ENCODE measurements around the gene SLC37A1. TPM values are rescaled to one million over a fixed set of nuclear protein-coding genes. Genes with fewer than 3 reads are reported as not detected.

The SLC37A1 gene
- total and polyA plus RNA-seq, 2 of the 13 experiments (the other 11 are each of a cell fraction or from before 2014, with no cell fraction given): 0.22 to 0.40 TPM

GRCh38 chr21:42629933-42630589 is 116.4 kb downstream of the SLC37A1 start (continued):
- TF ChIP-seq, protein P1, sequence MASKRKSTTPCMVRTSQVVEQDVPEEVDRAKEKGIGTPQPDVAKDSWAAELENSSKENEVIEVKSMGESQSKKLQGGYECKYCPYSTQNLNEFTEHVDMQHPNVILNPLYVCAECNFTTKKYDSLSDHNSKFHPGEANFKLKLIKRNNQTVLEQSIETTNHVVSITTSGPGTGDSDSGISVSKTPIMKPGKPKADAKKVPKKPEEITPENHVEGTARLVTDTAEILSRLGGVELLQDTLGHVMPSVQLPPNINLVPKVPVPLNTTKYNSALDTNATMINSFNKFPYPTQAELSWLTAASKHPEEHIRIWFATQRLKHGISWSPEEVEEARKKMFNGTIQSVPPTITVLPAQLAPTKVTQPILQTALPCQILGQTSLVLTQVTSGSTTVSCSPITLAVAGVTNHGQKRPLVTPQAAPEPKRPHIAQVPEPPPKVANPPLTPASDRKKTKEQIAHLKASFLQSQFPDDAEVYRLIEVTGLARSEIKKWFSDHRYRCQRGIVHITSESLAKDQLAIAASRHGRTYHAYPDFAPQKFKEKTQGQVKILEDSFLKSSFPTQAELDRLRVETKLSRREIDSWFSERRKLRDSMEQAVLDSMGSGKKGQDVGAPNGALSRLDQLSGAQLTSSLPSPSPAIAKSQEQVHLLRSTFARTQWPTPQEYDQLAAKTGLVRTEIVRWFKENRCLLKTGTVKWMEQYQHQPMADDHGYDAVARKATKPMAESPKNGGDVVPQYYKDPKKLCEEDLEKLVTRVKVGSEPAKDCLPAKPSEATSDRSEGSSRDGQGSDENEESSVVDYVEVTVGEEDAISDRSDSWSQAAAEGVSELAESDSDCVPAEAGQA (IDR thresholded peaks at IDR 0.05; ENCODE audit: low read depth): no peak
- TF ChIP-seq, protein P1 (CRISPR knock-in tag; IDR thresholded peaks at IDR 0.05; ENCODE audit: borderline replicate concordance): no peak
- TF ChIP-seq, protein P2, sequence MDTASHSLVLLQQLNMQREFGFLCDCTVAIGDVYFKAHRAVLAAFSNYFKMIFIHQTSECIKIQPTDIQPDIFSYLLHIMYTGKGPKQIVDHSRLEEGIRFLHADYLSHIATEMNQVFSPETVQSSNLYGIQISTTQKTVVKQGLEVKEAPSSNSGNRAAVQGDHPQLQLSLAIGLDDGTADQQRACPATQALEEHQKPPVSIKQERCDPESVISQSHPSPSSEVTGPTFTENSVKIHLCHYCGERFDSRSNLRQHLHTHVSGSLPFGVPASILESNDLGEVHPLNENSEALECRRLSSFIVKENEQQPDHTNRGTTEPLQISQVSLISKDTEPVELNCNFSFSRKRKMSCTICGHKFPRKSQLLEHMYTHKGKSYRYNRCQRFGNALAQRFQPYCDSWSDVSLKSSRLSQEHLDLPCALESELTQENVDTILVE (CRISPR knock-in tag; IDR thresholded peaks at IDR 0.05): no peak
- TF ChIP-seq NFKBIZ (CRISPR knock-in tag; IDR thresholded peaks at IDR 0.05) (no peak), TBL1XR1 (IDR thresholded peaks at IDR 0.05; ENCODE audit: borderline replicate concordance, low read length, partially characterized antibody) (no peak), KAT2B (IDR thresholded peaks at IDR 0.05; ENCODE audit: borderline replicate concordance, low read depth, low read length) (no peak), EEA1 (CRISPR knock-in tag; IDR thresholded peaks at IDR 0.05; ENCODE audit: borderline replicate concordance) (no peak), NFE2 (CRISPR knock-in tag; IDR thresholded peaks at IDR 0.05) (no peak), JUN (CRISPR knock-in tag; IDR thresholded peaks at IDR 0.05) (no peak), ZNF556 (CRISPR knock-in tag; IDR thresholded peaks at IDR 0.05; ENCODE audit: borderline replicate concordance) (no peak)

Measured in HepG2 (cell line).